Mammary epithelial cell (primary cell): ENCODE measurements around the gene EPS8.

ENCODE experiments used
- CTCF ChIP-seq, 2 donors: IDR thresholded peaks in 1 of 2; conservative IDR thresholded peaks in 1 of 2; 2 replicates each; pipeline ENCODE4 v1.5.1; 2011 to 2012; ENCODE audit warnings: inconsistent platforms in 2 of 2, low read length in 2 of 2, mild to moderate bottlenecking in 2 of 2, control low read depth in 1 of 2, low read depth in 1 of 2; ENCODE audit not compliant: insufficient read depth in 1 of 2; ENCODE audit errors: extremely low read depth in 1 of 2
- EZH2 ChIP-seq: IDR thresholded peaks from 2 replicates; pipeline ENCODE4 v1.6.1; 2012; ENCODE audit warnings: low read length, inconsistent platforms, borderline replicate concordance

DNA sequence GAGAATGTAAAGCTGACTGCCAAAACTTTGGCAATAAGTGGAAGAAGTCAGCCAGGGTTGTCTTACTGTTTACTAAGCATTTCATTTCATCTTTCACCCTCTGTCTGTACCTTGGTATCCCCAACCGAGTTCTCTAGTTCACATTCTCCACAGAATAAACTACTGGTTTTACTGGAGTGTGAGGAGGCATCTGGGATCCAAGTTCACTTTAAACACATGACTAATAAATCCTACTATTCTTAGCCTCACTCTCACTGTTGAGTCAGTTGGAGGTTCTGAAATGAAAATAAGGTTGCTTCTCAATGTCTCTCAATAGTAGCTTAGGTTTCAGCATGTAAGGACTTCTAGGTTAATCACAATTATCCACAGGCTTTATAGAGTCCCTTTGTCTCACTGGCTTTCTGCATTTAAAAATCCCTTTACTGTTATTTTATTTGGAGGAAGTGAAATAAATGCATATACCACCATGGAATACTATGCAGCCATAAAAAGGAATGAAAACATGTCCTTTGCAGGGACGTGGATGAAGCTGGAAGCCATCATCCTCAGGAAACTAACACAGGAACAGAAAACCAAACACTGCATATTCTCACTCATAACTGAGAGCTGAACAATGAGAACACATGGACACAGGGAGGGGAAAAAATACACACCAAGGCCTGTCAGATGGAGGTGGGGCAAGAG is 95.8 kb downstream of the EPS8 start:
- TF ChIP-seq EZH2 (no peak), CTCF (conservative IDR thresholded peaks at IDR 0.05 in 1 of 2, IDR thresholded peaks at IDR 0.05 in 1 of 2; ENCODE audit: extremely low read depth in 1 of 2, insufficient read depth in 1 of 2, low read depth in 1 of 2, low read length in 2 of 2) (no peak)
